ENCODE data around the gene EFEMP2.
"Not testable (repeated sequence)": the region's sequence is repeated elsewhere in the genome, so short reads cannot be mapped to it uniquely, and the experiment has no call there.

Gene EFEMP2

DNA sequence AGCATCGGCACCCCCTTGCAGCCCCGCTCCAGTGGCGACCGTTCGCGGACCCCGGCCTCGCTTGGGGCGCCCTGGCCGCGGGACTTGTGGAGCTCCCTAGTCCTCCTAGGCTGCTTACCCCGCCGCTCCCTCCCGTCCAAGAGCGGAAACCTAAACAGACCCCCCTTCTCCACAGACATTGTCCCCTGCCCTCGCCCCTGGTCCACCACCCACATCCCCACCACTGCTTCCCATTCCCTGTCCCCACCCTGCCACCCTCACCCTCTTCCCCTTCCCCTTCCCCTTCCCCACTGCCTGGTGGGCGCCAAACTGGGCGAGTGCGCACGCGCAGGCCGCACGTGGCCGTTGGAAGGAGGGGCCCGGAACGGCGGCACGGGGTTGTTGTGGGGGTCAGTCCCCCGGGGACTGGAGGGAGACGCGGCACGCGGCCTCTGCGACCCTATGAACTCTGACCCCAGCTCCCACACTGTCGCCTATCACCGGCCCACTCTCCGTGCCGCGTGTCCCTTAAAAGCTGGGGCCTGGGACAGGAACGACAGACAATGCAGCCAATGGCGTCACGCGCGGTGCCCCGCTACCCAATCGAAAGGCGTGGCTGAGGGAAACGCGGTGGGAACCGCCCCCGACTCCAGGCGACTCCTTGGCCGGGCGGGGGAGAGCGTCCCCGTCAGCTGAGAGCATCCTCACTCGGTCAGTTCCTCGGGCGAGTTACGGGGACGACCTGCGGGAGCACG, 39.1 kb downstream of the EFEMP2 start, which contains the start of gene SNX32:
SNX32 (plus strand) TSS at position 667 of the 734 bp plus-strand sequence. CDS start 103 bp downstream, outside the sequence.
- H3K4me3 ChIP-seq (ENCODE audit: low read depth, low read length), result peak within 1 kb of the TSS; percentile 67
- peaks cover 18% of the 10 kb centered on the region for H3K27me3 ChIP-seq (ENCODE audit: control insufficient read depth, insufficient read depth, low read length)
- peak within 1 kb of the TSS; percentile 64 for H3K27ac ChIP-seq (ENCODE audit: low read depth, low read length)
- no peaks in the 10 kb centered on the region for H3K9me3 ChIP-seq (ENCODE audit: control insufficient read depth, insufficient read depth, low read length)
- H3K36me3 ChIP-seq (ENCODE audit: control insufficient read depth, insufficient read depth, low read length), result no peaks in the 10 kb centered on the region
- H3K9ac ChIP-seq (ENCODE audit: low read depth, low read length), result peak within 1 kb of the TSS; percentile 79
- peaks cover 6% of the 10 kb centered on the region for H3K4me1 ChIP-seq (ENCODE audit: control insufficient read depth, insufficient read depth, low read length)

DNA sequence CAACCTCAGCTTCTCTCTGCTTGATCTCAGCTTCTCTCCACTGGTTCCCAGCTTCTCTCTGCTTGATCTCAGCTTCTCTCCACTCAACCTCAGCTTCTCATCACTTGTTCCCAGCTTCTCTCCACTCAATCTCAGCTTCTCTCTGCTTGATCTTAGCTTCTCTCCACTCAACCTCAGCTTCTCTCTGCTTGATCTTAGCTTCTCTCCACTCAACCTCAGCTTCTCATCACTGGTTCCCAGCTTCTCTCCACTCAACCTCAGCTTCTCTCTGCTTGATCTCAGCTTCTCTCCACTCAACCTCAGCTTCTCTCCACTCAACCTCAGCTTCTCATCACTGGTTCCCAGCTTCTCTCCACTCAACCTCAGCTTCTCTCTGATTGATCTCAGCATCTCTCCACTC, 40.4 kb downstream of the EFEMP2 start:
- not testable (repeated sequence) for H3K4me3 ChIP-seq (ENCODE audit: low read depth, low read length)
- peaks cover 18% of the 10 kb centered on the region for H3K27me3 ChIP-seq (ENCODE audit: control insufficient read depth, insufficient read depth, low read length)

DNA sequence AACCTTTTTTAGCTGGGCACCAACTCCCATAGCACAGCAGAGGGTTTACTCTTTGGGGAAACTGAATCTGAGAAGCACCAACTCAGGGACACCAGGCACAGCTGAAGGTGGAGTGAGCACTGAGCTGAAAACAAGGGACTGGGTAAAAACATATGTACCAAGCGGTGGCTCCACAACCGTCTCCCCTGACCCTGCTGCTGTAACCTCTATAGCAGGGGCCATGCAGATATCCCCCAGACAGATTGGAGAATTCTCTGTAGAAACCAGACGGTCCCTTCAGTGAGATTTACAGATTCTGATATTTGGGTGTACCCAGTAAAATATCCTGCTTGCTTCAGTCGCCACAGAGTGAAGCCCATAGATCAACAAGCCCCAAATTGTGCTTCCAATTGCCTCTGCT, 43.1 kb downstream of the EFEMP2 start:
- Histone ChIP-seq H3K9ac (ENCODE audit: low read depth, low read length) (no peak overlapping the region), H3K27me3 (ENCODE audit: control insufficient read depth, insufficient read depth, low read length) (peaks cover 18% of the 10 kb centered on the region), H3K4me1 (ENCODE audit: control insufficient read depth, insufficient read depth, low read length) (peaks cover 5% of the 10 kb centered on the region), H3K36me3 (ENCODE audit: control insufficient read depth, insufficient read depth, low read length) (no peaks in the 10 kb centered on the region), H3K4me3 (ENCODE audit: low read depth, low read length) (no peak overlapping the region), H3K9me3 (ENCODE audit: control insufficient read depth, insufficient read depth, low read length) (no peaks in the 10 kb centered on the region), H3K27ac (ENCODE audit: low read depth, low read length) (no peak overlapping the region)

More for the DNA sequence above, 40.4 kb downstream of the EFEMP2 start:
- H3K27ac ChIP-seq (ENCODE audit: low read depth, low read length); H3K9me3 ChIP-seq (ENCODE audit: control insufficient read depth, insufficient read depth, low read length); H3K4me1 ChIP-seq (ENCODE audit: control insufficient read depth, insufficient read depth, low read length); H3K9ac ChIP-seq (ENCODE audit: low read depth, low read length); H3K36me3 ChIP-seq (ENCODE audit: control insufficient read depth, insufficient read depth, low read length): not testable (repeated sequence)

DNA sequence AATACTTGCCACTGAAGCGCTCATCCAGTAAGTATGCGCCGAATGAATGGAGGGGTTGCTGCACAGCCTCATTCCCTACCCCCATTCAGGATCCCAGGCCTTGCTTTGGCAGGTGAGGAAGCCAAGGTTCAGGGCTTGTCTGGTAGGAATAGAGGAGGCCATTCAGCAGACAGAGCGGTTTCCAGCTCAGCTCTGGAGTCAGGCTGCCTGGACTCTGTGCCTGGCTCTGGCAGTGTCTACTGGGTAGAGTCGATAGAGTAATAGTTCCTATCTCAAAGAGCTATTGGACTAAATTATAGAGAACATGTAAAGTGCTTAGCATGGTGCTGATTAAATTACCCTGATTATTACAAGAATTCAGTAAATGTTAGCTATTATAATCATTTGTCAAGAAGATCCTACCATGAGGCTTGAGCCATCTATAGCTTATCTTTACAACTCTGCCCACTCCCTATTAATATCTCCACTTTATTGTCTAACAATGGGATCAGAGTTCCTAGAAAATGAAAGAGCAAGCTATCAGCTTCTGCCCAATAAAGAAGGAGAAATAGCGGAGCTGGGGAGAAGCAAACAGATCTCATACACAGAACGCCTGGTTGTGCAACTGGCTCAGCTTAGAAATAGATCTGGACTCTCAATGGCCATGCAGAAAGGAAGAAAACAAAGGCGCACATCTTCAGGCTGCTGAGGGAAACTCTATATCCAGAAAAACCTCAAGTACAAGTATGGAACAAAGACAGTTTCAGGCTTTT, 45.4 kb downstream of the EFEMP2 start:
- H3K4me3 ChIP-seq (ENCODE audit: low read depth, low read length), result no peak overlapping the region

DNA sequence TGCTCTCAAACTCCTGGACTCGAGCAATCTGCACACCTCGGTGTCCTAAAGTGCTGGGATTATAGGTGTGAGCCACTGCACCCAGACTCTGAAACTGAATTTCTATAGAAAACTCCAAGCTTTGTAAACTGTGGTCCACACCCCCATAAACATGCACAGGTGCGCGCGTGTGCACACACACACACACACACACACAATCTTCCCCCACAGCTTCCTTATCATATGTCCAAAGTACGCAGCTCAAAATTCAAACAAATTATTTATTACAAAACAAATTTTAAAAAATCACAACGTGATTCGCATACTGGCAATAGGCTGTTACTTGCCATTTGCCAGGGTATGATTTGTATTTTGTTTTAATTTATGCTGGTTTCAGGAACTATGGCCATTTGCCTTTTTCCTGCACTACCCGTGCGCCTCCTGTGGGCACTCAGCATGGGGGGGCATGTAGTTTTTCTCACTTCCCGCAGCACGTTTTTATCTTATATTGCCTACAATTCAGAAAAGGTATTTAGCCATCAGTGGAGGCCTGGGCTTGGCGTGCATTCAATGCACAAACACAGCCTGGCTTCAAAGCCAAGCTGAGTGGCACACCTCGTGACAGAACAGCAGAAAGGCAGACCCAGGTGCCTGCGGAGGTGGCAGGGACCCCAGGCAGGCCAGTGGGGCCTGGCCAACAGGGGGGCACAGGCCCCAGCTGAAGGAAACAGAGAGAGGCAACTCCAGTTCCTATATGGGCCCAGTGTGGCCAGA, 49.6 kb downstream of the EFEMP2 start:
- Histone ChIP-seq H3K9ac (ENCODE audit: low read depth, low read length) (no peak overlapping the region), H3K4me1 (ENCODE audit: control insufficient read depth, insufficient read depth, low read length) (no peaks in the 10 kb centered on the region), H3K27ac (ENCODE audit: low read depth, low read length) (no peak overlapping the region), H3K36me3 (ENCODE audit: control insufficient read depth, insufficient read depth, low read length) (no peaks in the 10 kb centered on the region), H3K4me3 (ENCODE audit: low read depth, low read length) (no peak overlapping the region), H3K9me3 (ENCODE audit: control insufficient read depth, insufficient read depth, low read length) (no peaks in the 10 kb centered on the region), H3K27me3 (ENCODE audit: control insufficient read depth, insufficient read depth, low read length) (peaks cover under 1% of the 10 kb centered on the region; the same call in 1 of the 2 replicates)

More for the DNA sequence above, 45.4 kb downstream of the EFEMP2 start:
- Histone ChIP-seq H3K9me3 (ENCODE audit: control insufficient read depth, insufficient read depth, low read length) (no peaks in the 10 kb centered on the region), H3K27ac (ENCODE audit: low read depth, low read length) (no peak overlapping the region), H3K27me3 (ENCODE audit: control insufficient read depth, insufficient read depth, low read length) (0 out of 2 replicates have a peak, but pooled peaks cover 3% of the 10 kb centered on the region), H3K4me1 (ENCODE audit: control insufficient read depth, insufficient read depth, low read length) (no peaks in the 10 kb centered on the region), H3K36me3 (ENCODE audit: control insufficient read depth, insufficient read depth, low read length) (no peaks in the 10 kb centered on the region), H3K9ac (ENCODE audit: low read depth, low read length) (no peak overlapping the region)

DNA sequence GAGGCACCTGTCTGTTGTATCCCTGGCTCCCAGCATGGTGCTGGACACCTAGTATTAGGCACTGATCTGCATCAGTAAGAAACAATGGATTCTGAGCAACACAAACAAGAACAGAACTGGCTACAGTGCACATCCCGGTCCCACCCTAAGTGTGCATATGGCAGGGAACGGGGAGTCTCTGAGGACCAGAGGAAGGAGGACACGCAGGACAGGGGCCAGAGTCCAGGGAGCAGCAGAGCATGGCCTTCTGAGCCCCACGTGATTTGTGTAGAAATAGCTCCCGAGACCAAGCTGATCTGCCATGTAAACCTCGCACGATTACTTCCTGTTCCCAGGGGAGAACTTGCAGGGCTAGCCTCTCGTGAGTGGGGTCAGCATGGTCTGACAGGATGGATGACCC, 51.5 kb downstream of the EFEMP2 start:
- H3K27me3 ChIP-seq (ENCODE audit: control insufficient read depth, insufficient read depth, low read length), result peaks cover 8% of the 10 kb centered on the region
- H3K27ac ChIP-seq (ENCODE audit: low read depth, low read length), result no peak overlapping the region
- H3K4me3 ChIP-seq (ENCODE audit: low read depth, low read length), result no peak overlapping the region
- H3K4me1 ChIP-seq (ENCODE audit: control insufficient read depth, insufficient read depth, low read length), result peaks cover 2% of the 10 kb centered on the region; the same call in 1 of the 2 replicates
- H3K9ac ChIP-seq (ENCODE audit: low read depth, low read length), result no peak overlapping the region
- no peaks in the 10 kb centered on the region for H3K9me3 ChIP-seq (ENCODE audit: control insufficient read depth, insufficient read depth, low read length)
- H3K36me3 ChIP-seq (ENCODE audit: control insufficient read depth, insufficient read depth, low read length), result no peaks in the 10 kb centered on the region

DNA sequence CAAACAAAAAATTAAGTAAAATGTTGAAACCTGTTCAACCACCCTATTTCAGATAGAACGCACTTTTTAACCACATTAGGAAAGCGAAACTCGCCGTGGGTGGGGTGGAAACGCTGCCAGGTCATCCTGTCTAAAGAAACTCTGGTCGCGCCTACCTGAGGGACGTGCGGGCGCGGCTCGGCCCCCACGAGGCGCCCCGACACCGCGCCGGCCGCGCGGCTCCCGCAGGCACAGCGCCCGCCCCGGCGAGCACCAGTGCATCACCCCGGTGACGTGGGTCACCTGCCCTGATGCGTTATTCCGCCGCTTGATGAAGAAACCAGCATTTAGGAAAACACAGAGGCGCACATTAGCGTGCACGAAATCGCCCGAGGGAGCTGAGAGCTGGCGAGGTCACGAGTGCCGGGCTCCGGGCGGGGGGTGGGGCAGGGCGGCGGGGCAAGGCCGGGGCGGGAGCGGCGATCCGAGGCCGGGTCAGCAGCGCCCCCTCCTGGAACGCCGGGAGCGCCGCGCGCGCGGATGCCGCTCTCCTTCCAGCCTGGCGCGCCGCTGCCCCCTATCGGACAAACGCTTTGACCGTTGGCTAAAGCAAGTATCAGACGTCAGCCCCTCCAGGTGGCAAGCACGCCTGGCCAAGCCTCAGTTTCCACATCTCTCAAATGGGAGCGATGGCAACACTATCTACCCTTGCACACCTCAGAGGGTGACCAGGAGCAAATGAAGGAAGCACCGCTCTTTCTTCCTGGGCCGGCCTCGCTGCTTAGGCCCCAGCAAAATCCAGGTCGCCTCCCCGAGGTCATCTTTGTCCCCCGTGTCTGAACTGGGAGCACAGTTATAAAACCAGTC, 54.5 kb downstream of the EFEMP2 start:
- H3K4me3 ChIP-seq (ENCODE audit: low read depth, low read length), result peak overlapping the region; percentile 76
- H3K9ac ChIP-seq (ENCODE audit: low read depth, low read length), result peak overlapping the region; percentile 62
- peaks cover 8% of the 10 kb centered on the region for H3K27me3 ChIP-seq (ENCODE audit: control insufficient read depth, insufficient read depth, low read length)
- H3K9me3 ChIP-seq (ENCODE audit: control insufficient read depth, insufficient read depth, low read length), result no peaks in the 10 kb centered on the region
- H3K36me3 ChIP-seq (ENCODE audit: control insufficient read depth, insufficient read depth, low read length), result no peaks in the 10 kb centered on the region
- H3K4me1 ChIP-seq (ENCODE audit: control insufficient read depth, insufficient read depth, low read length), result peaks cover 2% of the 10 kb centered on the region; the same call in 1 of the 2 replicates
- H3K27ac ChIP-seq (ENCODE audit: low read depth, low read length), result no peak overlapping the region

DNA sequence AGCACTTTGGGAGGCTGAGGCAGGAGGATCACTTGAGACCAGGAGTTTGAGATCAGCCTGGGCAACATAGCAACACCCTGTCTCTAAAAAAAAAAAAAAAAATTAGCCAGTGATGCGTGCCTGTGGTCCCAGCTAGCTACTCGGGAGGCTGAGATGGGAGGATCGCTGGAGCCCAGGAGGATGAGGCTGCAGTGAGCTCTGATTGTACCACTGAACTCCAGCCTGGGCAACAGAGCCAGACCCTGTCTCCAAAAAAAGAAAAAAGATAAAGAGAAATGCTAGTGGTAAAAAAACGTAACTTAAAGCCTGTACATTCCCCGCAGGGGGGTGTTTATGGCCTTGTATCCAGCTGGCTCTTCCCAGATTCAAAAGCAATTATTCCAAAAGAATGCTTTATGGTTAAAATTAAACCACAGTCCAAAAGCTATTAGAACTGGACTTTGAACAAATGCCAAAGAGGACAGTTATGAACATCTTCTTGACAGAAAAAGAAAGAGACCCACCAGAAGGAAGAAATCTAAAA, 55.2 kb downstream of the EFEMP2 start:
- Histone ChIP-seq H3K4me1 (ENCODE audit: control insufficient read depth, insufficient read depth, low read length) (peaks cover 2% of the 10 kb centered on the region; the same call in 1 of the 2 replicates), H3K27me3 (ENCODE audit: control insufficient read depth, insufficient read depth, low read length) (peaks cover 8% of the 10 kb centered on the region), H3K36me3 (ENCODE audit: control insufficient read depth, insufficient read depth, low read length) (no peaks in the 10 kb centered on the region), H3K27ac (ENCODE audit: low read depth, low read length) (no peak overlapping the region), H3K9ac (ENCODE audit: low read depth, low read length) (peak overlapping the region; percentile 62), H3K4me3 (ENCODE audit: low read depth, low read length) (peak overlapping the region; percentile 76), H3K9me3 (ENCODE audit: control insufficient read depth, insufficient read depth, low read length) (no peaks in the 10 kb centered on the region)

DNA sequence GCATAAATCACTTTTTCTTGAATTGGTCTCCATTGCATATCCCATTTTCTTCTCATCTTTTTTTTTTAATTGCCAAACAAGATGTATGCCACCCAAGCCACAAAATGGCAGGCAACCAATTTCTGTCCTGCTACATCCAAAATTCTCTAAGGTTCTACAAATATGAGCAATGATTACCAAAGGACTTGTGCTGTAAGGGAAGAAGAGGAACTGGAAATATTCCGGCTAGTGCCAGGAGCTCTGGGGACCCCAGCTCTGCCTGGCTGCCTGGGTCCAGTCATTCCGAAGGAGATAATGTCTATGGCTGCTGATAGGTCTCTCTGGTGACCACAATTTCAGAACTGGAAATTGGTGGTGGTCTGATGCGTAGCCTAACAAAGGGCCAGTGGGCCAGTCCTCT, 55.9 kb downstream of the EFEMP2 start:
- H3K9ac ChIP-seq (ENCODE audit: low read depth, low read length), result no peak overlapping the region
- H3K36me3 ChIP-seq (ENCODE audit: control insufficient read depth, insufficient read depth, low read length), result no peaks in the 10 kb centered on the region
- H3K4me3 ChIP-seq (ENCODE audit: low read depth, low read length), result no peak overlapping the region
- H3K27ac ChIP-seq (ENCODE audit: low read depth, low read length), result no peak overlapping the region
- H3K9me3 ChIP-seq (ENCODE audit: control insufficient read depth, insufficient read depth, low read length), result no peaks in the 10 kb centered on the region
- H3K27me3 ChIP-seq (ENCODE audit: control insufficient read depth, insufficient read depth, low read length), result peaks cover 8% of the 10 kb centered on the region
- H3K4me1 ChIP-seq (ENCODE audit: control insufficient read depth, insufficient read depth, low read length), result peaks cover 2% of the 10 kb centered on the region; the same call in 1 of the 2 replicates

Measured in HUES48 (cell line).